ENCODE measurements around the gene POU4F1. TPM values are rescaled to one million over a fixed set of nuclear protein-coding genes. Genes with fewer than 3 reads are reported as not detected.
"Not testable (repeated sequence)": the region's sequence is repeated elsewhere in the genome, so short reads cannot be mapped to it uniquely, and the experiment has no call there.

The POU4F1 gene, protein sequence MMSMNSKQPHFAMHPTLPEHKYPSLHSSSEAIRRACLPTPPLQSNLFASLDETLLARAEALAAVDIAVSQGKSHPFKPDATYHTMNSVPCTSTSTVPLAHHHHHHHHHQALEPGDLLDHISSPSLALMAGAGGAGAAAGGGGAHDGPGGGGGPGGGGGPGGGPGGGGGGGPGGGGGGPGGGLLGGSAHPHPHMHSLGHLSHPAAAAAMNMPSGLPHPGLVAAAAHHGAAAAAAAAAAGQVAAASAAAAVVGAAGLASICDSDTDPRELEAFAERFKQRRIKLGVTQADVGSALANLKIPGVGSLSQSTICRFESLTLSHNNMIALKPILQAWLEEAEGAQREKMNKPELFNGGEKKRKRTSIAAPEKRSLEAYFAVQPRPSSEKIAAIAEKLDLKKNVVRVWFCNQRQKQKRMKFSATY
- polyA plus RNA-seq (2013, experiment 1 of 2; ENCODE audit: insufficient read length), result not detected
- 0.02 TPM for polyA plus RNA-seq (2013, experiment 2 of 2; ENCODE audit: insufficient read length)

DNA sequence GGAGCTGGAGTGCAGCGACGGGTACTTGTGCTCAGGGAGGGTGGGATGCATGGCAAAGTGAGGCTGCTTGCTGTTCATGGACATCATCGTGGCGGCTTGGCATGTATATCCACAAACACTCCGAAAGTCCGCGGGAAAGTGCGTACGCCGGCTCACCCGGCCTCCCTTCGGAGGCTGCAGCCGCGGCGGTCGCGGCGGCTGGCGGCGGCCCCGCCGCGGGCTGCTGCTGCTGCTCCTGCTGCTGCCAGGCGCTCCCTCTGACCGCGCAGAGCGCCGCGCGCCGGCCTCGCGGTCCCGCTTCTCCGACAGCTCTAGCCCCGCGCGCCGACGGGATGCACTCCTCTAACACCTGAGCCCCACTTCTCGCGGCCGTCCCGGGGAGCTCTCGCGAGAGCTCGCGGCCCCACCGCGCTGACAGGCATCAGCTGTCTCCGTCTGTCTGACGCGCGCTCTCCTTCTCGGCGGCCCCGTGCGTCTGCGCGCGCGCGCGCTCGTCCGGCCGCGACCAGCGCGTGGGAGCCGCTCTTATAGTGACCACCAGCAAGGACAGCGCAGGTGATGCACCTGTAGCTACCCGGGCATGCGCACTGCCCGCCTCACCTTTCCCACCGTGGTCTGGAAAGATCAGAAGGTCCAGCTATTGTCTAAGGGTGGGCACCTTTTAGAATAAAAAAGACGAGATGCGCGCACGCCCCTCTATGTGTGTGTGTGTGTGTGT, at the start of gene POU4F1:
Gene POU4F1 (minus strand): TSS at position 313 of the 718 bp plus-strand sequence. CDS start 226 bp downstream, at position 87.
- DNase-seq, result peak; percentile 20

DNA sequence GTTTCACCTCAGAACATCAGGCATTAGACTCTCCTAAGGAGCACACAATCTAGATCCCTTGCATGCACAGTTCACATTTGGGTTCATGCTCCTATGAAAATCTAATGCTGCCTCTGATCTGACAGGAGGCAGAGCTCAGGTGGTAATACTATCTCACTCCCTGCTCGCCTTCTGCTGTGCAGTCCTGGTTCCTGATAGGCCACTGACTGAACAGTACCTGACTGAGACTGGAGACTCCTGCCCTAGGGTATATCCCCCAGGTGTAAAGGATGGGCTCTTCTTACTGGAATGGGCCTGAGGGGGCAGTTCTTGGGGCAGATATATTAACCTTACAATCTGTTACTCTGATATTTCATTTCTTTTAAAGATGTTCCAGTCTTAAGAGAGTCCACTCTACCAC, 49.3 kb upstream of the POU4F1 start:
- DNase-seq, result no peak

DNA sequence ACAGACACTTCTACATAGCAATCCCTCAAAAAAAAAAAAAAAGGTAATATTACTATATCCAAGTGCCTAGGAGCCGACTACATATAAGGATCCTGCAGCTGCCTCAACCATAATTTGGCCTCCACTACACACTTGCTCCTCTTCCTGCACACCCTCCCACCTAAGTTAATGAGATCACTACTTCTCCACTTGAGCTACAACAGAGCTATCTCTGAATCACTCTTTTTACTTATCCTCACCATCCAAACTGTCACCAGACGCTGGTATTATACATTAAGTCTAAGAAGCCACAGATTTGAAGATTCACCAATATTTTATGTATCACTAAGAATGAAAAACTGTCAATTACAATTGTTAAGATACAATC, 47.3 kb upstream of the POU4F1 start:
- DNase-seq, result no peak

DNA sequence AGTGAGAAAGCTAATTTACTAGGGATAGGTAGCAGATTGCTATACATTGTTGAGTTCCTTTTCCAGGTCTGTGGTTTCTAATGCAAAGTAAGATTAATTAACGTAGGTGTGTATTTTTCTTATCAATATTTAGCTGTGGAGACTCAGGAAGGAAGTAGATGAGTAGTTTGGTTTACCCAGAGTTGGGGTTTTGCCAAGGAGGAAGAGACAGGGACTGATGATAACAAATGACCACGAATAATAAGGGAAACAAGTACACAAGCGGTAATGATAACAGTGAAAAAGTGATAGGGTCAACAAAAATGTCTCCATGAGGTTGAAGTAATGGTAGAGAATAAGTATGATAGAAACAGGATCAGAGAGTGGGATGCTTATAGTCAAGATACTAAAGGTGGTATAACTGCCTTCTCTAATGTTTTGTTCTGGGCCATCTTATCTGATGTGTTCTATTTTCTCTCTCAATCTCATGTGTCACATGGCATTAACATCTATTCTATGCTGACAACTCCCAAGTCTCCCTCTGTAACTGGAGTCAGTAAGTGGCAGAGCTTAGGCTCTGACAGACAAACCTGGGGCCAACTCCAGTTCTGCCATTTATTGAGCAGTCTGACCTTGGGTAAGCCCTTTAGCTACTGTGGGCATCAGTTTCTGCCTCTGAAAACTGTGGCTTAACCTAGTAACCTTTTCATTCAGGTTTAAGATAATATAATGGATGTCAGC, 46.8 kb upstream of the POU4F1 start:
- DNase-seq, result no peak

DNA sequence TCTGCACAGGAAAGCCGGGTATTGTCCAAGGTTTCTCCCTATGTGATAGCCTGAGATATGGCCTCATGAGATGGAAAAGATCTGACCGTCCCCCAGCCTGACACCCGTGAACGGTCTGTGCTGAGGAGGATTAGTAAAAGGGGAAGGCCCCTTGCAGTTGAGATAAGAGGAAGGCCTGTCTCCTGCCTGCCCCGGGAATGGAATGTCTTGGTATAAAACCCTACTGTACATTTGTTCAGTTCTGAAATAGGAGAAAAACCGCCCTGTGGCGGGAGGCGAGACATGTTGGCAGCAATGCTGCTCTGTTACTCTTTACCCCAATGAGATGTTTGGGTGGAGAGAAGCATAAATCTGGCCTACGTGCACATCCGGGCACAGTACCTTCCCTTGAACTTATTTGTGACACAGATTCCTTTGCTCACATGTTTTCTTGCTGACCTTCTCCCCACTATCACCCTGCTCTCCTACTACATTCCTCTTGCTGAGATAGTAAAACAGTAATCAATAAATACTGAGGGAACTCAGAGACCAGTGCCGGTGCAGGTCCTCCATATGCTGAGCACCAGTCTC, 43.8 kb upstream of the POU4F1 start:
- not testable (repeated sequence) for DNase-seq

DNA sequence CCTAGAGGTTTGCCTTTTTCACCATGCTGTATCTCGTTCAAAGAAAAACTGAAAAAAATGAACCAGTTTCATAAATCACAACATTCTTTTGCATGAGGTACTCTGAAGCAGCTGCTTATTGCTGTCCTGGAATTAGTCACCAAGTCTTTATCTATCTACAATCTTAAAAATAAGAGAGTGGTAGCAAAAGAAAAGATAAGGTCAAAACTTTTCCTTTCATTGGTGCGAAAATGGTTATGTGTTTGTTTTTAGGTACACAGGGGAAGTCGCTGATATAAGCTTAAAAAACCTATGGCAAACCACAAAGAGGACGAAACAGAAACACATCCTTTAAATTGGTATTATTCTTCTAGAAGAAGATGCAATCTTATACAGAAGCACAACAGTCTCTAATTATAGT, 34.9 kb upstream of the POU4F1 start:
- DNase-seq, result no peak

DNA sequence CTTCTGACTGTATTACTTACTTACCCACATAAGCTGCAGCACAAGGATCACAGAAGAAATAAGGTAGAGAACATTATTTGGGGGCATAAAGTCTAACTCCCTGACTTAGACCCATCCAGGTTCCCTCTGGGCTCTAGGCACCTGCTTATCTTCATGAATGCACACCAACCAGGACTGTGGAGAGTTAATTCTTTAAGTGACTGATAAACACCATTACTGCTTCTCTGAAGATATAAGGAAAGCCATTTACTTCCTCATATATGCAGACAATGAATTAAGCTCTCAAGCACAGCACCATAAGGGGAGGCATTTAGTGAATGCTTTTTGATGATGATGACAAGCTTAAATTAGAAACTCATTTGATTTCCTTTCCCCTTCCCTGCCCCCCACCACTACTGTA, 33.1 kb upstream of the POU4F1 start:
- no peak for DNase-seq

DNA sequence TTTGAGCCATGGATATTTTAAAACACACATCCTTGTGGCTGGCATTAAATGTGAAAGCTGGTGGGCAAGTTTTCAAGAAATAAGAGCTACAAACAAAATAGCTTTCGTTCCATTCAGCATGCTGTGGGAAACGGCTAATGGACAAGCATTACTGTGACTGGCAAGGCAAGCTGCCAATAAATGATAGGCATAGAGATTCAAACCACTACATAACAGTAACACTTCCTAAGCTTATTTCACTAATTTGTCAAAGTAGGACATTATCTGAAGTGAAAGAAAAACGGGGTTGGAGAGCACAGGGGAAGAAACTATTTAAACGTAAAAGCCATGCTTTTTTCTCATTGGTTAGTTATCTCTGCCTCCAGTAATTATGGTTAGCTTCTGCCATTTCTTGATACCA, 29.6 kb upstream of the POU4F1 start:
- no peak for DNase-seq

DNA sequence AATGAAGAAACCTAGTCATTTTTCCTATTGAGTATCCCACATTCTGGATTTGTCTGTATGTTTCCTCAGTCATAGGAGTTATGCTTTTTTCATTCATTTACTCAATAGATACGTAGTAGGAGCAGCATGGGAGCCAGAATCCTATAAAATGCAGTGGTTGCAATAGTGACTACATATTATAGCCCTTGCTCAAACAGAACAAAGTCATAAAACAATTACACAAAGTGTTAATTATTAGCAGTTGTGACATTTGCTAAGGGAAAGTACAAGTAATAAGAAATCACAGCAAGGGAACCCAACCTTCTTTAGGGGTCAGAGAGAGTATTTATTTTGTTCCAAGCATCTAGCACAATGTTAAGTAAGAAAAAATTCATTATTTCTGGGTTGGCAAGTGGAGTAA, 27.7 kb upstream of the POU4F1 start:
- DNase-seq, result no peak

DNA sequence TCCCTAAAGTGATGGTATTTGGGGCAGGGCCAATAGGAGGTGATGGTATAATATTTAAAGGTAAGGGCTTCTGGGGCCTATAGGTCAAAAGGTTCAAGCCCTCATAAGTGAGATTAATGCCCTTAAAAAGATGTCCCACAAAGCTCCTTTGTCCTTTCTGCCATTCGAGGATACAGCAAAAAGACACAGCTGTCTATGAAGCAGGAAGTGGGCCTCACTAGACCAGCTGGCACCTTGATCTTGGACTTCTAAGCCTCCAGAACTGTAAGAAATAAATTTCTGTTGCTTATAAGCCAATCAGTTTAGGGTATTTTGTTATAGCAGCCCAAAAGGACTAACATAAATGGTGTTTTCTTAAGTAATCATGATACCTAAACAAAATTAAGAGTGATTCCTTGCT, 27.2 kb upstream of the POU4F1 start:
- no peak for DNase-seq

DNA sequence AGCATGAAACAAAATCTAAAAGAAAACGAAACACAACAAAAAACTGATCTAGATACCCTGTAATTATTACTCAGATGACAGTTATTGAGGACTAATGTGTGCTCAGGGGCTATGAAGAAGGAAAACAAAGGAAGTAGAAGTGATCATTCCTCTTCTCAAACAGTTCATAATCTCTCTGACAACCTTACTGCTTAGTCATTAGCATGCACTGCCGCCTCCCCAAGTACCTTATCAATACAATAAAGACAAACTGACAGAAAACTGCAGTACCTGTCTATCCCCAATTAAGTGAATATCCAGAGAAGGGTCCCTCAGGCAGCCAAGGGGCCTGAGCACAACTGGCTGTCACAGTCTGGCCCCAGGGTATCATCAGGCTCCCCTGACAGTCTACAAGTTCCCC, 22.0 kb upstream of the POU4F1 start:
- DNase-seq, result no peak

DNA sequence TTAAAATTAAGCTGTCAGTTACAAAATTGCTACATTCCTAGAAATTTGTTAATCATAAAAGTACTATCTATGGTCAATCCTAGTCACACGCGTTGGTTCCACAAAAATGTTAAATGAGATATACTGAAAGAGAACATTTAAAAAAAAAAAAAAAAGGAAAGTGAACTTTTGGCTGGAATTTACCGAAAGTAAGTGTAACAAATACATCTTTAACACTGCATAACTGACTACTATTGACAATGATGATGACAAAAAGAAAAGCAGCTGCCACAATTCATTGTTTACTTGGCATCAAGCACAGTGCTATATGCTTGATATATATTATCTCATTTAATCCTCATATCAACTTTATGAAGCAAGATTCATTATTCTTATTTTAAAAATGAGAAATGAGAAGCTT, 19.8 kb upstream of the POU4F1 start:
- no peak for DNase-seq

DNA sequence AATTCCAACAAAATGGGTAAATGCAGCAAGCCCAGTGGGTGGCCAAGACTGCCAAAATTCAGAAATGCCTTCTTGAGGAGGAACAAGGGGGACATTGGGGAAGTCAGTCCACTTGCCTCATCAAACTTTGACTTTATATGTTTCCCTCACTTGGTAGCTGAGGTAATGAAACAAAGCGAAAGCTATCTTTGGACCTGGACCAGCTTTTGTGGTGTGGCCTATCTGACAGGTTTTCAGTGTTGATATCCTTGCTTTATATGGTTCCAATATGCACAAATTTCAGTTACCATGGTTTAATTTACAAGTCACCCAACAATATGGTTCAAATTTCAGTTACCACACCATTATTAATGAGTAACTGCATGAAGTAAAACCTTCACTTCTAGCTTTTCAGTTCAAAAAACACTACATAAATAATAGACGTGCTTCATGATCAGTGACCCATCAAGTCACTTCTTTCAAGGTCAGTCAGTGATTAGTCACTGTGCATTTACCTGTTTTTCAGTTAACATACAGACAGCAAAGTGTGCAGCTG, 17.7 kb upstream of the POU4F1 start:
- no peak for DNase-seq

DNA sequence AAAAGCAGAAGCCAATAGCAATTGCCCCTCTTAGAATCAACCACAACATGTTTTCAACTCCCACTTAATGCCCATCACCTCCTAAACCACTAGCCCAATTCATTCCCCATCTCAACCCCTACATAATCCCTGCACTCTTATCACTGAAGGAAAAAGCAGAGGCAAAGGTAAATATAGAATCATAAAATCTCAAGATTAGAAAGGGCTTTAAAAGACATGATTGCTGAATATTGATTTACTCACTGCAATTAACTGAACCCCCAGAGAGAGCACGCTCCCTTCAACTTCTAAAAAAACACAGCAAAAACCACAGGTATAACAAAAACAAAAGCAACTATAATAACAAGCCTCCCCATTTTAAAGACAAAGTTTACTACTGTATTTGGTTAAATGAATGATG, 15.1 kb upstream of the POU4F1 start:
- DNase-seq, result no peak

DNA sequence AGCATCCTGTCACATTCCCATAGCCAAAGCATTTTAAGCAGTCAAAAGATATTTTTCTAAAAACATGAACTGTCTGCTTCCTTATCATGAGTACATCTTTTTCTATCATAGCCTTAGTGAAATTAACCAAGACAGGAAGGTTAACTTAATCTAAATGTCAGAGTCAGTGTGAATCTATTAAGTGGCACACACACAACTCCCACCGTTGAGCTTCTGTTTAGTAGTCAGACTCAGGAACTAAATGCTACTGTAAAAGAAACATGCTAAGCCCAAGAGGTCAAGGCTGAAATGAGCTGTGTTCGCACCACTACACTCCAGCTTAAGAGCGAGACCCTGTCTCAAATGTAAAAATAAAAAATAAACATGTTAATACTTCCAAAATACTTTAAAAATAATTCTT, 7.7 kb upstream of the POU4F1 start:
- DNase-seq, result no peak

DNA sequence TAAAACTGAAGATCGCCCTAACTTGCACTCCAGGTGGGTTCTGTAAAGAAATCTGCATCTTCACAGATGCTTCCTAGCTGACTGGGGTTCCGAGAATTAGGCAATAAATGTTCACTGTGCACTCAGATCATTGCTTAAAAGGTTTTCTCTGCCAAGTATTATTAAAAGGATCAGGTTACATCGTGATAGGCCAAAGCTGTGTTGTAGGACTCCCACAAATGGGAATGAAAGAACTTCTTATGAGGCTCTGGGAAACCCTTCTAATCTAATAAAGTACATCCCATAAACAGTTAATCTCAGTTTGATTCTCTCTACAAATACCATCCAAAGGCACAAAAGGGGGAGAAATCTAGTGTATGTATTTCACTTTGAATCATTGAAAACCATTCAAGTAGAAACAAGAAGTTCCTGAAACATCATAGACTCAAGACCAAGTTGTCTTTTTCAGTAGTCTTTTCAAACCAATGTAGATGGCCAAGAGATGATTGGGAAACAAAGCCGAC, 7.1 kb upstream of the POU4F1 start:
- no peak for DNase-seq

DNA sequence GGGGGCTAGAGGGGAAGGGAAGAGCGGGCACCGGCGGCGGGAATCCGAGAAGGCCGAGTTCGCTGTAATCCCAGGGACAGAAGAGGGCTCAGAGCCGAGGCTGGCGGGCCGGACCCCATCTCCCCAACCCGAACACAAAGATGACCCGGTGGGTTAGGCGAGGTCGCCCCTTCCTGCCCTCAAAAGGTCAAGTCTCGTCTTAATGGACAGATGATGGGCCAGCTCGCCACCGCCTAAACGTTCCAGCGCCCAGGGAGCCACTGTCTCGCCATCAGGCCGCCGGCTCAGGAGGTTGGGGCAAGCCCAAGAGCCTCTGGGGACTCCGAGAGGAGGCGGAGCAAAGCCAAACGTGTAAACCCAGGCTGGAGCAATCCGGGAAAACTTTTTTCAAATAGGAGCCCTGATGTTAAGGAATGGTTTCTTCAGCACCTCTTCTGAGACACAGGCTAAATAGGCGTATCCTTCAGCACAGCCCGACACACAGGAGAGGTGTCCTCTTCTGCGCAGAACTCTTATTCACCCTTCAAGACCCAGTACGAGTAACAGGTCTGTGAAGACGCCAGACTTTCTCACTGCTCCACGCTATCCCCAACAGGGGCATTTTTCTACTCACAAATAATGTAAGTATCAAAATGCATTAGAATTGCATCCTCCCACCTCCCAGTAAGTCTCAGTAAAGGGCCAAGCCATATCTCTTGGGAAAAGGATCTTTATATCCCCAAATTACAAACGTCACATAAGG, 6.3 kb upstream of the POU4F1 start:
- no peak for DNase-seq

DNA sequence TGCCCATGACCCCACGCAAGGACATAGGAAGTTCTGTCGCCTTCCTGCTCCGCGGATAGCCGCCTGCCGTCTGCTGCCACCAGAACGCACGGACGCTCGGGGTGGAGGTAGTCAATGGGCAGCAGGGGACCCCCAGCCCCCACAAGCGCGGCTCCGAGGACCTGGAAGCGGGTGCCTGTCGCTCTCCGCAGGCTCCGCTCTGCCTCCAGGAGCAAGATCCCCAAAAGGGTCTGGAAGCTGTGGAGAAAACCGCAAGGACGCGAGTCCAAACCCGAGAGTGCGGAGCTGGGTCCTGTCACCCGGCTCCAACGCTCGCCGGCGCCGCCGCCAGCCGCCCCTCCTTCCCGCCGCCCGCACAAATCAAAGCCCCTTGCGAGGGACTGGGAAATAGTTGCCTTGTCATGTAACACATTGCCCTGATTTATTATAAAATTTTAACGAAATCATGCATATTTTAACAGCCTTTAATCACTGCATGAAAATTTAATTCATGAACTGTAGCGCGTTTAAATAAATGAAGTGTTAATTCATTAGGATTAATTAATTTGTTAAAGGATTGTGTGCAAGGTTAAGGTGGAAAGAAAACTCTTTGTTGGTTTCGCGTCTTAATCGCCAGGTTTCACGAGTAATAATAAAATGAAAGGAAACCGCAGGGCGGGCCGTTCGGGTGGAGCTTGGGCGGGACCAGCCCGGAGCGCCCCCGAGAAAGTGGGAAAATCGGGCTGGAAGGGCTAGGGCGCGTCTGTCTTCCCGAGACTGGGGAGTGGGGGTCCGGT, 5.5 kb upstream of the POU4F1 start:
- no peak for DNase-seq

DNA sequence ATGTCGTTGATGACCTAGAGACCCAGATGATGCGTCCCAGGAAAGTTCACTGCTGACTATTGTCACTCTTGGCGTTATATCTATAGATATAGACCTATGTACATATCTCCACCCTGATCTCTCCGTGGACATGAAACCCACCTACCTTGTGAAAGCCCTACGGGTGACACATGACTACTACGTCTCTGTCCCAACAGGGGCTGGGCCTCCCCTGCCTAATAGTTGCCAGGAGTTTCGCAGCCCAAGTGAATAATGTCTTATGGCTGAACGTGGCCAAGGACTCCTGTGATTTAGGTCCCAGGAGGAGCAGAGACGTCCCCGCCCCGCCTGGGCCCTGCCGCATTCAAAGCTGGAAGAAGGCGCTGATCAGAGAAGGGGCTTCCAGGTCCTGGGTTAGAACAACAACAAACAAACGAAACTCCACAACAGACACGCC, 4.9 kb upstream of the POU4F1 start:
- DNase-seq, result no peak

DNA sequence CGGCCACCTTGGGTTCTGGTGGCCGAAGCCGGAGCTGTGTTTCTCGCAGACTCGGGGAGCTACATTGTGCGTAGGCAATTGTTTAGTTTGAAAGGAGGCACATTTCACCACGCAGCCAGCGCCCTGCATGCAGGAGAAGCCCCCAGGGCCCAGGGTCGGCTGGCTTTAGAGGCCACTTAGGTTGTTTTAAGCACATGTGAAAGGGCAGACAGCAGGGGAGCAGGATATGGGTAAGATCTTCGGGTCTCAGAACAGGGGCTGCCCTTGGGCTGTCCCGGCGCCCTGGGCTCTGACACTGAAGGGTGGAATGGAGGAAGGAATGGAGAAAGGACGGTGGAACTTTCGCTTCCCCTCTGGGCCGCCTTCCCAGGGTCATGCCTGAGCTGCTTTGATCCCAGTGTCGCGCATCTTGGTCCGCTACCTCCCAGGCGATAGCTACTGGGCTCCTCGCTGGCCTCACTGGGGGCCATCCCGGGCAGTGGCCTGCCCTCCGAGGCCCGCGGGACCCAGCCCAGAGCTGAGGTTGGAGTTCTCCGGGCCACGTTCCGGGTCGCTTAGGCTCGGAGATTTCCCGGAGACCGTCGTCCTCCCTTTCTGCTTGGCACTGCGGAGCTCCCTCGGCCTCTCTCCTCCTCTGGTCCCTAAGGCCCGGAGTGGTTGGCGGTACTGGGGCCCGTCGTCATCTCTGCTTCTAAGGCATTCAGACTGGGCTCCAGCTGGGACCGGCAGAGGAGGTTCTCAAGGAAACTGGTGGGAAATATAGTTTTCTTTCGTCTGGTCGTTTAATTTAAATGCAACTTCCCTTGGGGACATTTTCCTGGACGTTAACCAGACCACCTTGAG, 4.3 kb upstream of the POU4F1 start:
- DNase-seq, result no peak

Data from fibroblast of skin of abdomen (primary cell).